ENCODE data around the gene TRIM22.

TRIM22 gene

DNA sequence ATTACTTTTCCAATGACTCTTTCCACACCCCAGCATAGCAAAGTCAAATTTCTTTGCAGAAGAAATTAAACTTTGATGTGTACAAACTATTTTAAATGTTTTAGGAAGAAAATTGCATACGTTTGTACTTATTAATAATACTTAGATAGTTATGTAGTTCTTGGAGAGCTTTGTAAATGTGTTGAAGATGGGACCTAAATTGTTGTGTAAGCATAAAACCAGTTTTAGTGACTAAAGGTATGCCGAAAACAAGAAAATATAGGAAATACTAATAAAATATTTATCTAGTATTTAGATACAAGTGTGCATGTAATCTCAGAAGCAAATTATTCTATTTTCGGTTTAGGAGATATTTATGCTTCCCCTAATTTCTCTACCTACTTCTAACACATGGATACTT, 60.2 kb downstream of the TRIM22 start:
- DNase-seq: no peak

DNA sequence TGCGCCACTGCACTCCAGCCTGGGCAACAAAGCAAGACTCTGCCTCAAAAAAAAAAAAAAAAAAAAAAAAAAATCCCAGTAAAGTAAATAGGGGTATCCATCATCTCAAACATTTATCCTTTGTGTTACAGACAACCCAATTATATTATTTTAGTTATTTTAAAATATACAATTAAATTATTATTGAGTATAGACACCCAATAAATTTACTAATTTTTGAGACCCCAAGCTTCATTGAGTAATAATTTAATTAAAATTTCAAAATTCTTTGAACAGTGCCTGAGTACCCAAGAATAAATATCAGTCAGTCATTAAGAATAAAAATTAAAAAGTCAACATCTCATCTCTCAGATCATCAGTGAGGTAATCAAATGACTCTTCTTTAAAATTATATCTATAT, 64.4 kb downstream of the TRIM22 start, which contains the start of gene OR52N4:
TSS of gene OR52N4 (plus strand) at position 301 of the 400 bp plus-strand sequence. CDS start 498 bp downstream, outside the sequence.
- no peak for DNase-seq
